GM12878 (cell line): Measurements from ENCODE around the gene CORO1C. TPM values are rescaled to one million over a fixed set of nuclear protein-coding genes. Genes with fewer than 3 reads are reported as not detected.

Source experiments
- BHLHE40 ChIP-seq, 2 experiments: fragments of 450-650 bp in 1 of 2; IDR thresholded peaks; 2 replicates each; pipeline ENCODE4 v1.6.1; 2011 to 2017; ENCODE audit warnings: low read depth in 2 of 2, borderline replicate concordance in 1 of 2, improper control_type of control experiment in 1 of 2, low read length in 1 of 2, mild to moderate bottlenecking in 1 of 2
- CEBPB ChIP-seq, 2 experiments: fragments of 150-350 bp in 1 of 2; IDR thresholded peaks; 2 replicates each; pipeline ENCODE4 v1.6.1; 2012 to 2014; ENCODE audit warnings: low read depth in 2 of 2, low read length in 2 of 2, borderline replicate concordance in 1 of 2, inconsistent platforms in 1 of 2
- CHD1 ChIP-seq: IDR thresholded peaks from 2 replicates; pipeline ENCODE4 v1.6.1; 2012; ENCODE audit warnings: low read depth, low read length, improper control_type of control experiment
- DPF2 ChIP-seq: fragments of 450-650 bp; IDR thresholded peaks from 2 replicates; pipeline ENCODE4 v1.6.1; 2017; ENCODE audit warnings: mild to moderate bottlenecking
- EED ChIP-seq: sonication (generic); IDR thresholded peaks from 2 replicates; pipeline ENCODE4 v1.6.1; 2016; ENCODE audit warnings: antibody characterized with exemption, low read depth
- EP300 ChIP-seq, 2 experiments: fragments of 150-350 bp in 1 of 2; IDR thresholded peaks; 2 replicates each; pipeline ENCODE4 v1.6.1; 2011 to 2012; ENCODE audit warnings: low read depth in 2 of 2, low read length in 2 of 2, borderline replicate concordance in 1 of 2, improper control_type of control experiment in 1 of 2, inconsistent platforms in 1 of 2; ENCODE audit not compliant: control insufficient read depth in 1 of 2
- ETV6 ChIP-seq, 2 experiments: fragments of 450-650 bp in 1 of 2; IDR thresholded peaks in 1 of 2; conservative IDR thresholded peaks in 1 of 2; 2 replicates each; pipeline ENCODE4 v1.6.1; 2014; ENCODE audit warnings: antibody characterized with exemption in 1 of 2, borderline replicate concordance in 1 of 2, low read depth in 1 of 2, mild to moderate bottlenecking in 1 of 2, moderate library complexity in 1 of 2
- GATAD2B ChIP-seq: fragments of 450-650 bp; conservative IDR thresholded peaks from 2 replicates; pipeline ENCODE4 v1.6.1; 2017; ENCODE audit warnings: low read depth, mild to moderate bottlenecking, moderate library complexity
- IKZF2 ChIP-seq, 2 experiments: fragments of 450-650 bp; IDR thresholded peaks; 2 replicates each; pipeline ENCODE4 v1.6.1; 2017; ENCODE audit warnings: mild to moderate bottlenecking in 2 of 2, moderate library complexity in 2 of 2
- LARP7 ChIP-seq: fragments of 450-650 bp; IDR thresholded peaks from 2 replicates; pipeline ENCODE4 v1.6.1; 2017; ENCODE audit warnings: mild to moderate bottlenecking
- NFIC ChIP-seq: IDR thresholded peaks from 2 replicates; pipeline ENCODE4 v1.6.1; 2012; ENCODE audit warnings: low read depth, mild to moderate bottlenecking, inconsistent platforms, low read length, moderate library complexity
- NFYB ChIP-seq: IDR thresholded peaks from 2 replicates; pipeline ENCODE4 v1.6.1; 2011; ENCODE audit warnings: low read depth, mild to moderate bottlenecking, low read length, improper control_type of control experiment, moderate library complexity; ENCODE audit not compliant: insufficient read depth
- POLR2A ChIP-seq: IDR thresholded peaks from 2 replicates; pipeline ENCODE4 v1.6.1; 2011; ENCODE audit warnings: low read depth, mild to moderate bottlenecking, low read length
- RAD51 ChIP-seq: fragments of 450-650 bp; IDR thresholded peaks from 2 replicates; pipeline ENCODE4 v1.6.1; 2016; ENCODE audit warnings: moderate library complexity, mild to moderate bottlenecking, inconsistent platforms
- RBBP5 ChIP-seq: fragments of 200-600 bp; sonication (generic); conservative IDR thresholded peaks from 2 replicates; pipeline ENCODE4 v1.6.1; 2016
- RFX5 ChIP-seq: IDR thresholded peaks from 2 replicates; pipeline ENCODE4 v1.6.1; 2011; ENCODE audit warnings: low read depth, low read length, improper control_type of control experiment
- RUNX3 ChIP-seq: IDR thresholded peaks from 2 replicates; pipeline ENCODE4 v1.6.1; 2012; ENCODE audit warnings: low read length, inconsistent platforms
- SIX5 ChIP-seq: IDR thresholded peaks from 2 replicates; pipeline ENCODE4 v1.6.1; 2011; ENCODE audit warnings: mild to moderate bottlenecking, low read depth, low read length, moderate library complexity; ENCODE audit not compliant: severe bottlenecking
- SMARCA5 ChIP-seq: fragments of 450-650 bp; IDR thresholded peaks from 2 replicates; pipeline ENCODE4 v1.6.1; 2017; ENCODE audit warnings: mild to moderate bottlenecking
- SREBF2 ChIP-seq: IDR thresholded peaks from 2 replicates; pipeline ENCODE4 v1.6.1; 2012; ENCODE audit warnings: mild to moderate bottlenecking, low read length
- ZZZ3 ChIP-seq: IDR thresholded peaks from 2 replicates; pipeline ENCODE4 v1.6.1; 2011; ENCODE audit warnings: low read depth; ENCODE audit not compliant: control insufficient read depth, insufficient read length
- polyA plus RNA-seq, 11 experiments: library from polyadenylated mRNA; depleted of rRNA in 4 of 11; unstranded in 6 of 11; stranded (reverse) in 5 of 11; fragments of >200 nt; fragmentation: Nextera tagmentation in 4 of 11; fragmentation: Illumina TruSeq in 1 of 11; extraction: Ambion mirVana in 4 of 11; extraction: Trizol in 1 of 11; gene quantifications; 1 replicate in 1 of 11; 2 replicates in 10 of 11; pipeline versions ENCODE4 v1.2.1 to v1.2.3, GENCODE V29; 2011 to 2016; ENCODE audit warnings: inconsistent platforms in 2 of 11, missing spikeins in 2 of 11, low read depth in 1 of 11
- total RNA-seq, 4 experiments: library from RNA; depleted of rRNA in 3 of 4; stranded (reverse); fragments of >200 nt in 3 of 4; fragmentation: Illumina TruSeq in 1 of 4; extraction: Trizol in 1 of 4; gene quantifications; 2 replicates each; pipeline versions ENCODE4 v1.2.1 to v1.2.3, GENCODE V29; 2013 to 2021
- TF ChIP-seq, protein P1 (sequence below): IDR thresholded peaks from 2 replicates; pipeline ENCODE4 v1.6.1; 2011; ENCODE audit warnings: low read depth, low read length, improper control_type of control experiment, borderline replicate concordance
- TF ChIP-seq, protein P2 (sequence below): fragments of 450-650 bp; IDR thresholded peaks from 2 replicates; pipeline ENCODE4 v1.6.1; 2016; ENCODE audit warnings: mild to moderate bottlenecking
- TF ChIP-seq, protein P3 (sequence below), 3 experiments: IDR thresholded peaks in 2 of 3; conservative IDR thresholded peaks in 1 of 3; 2 replicates each; pipeline ENCODE4 v1.5.1; 2011; ENCODE audit warnings: low read depth in 3 of 3, low read length in 3 of 3, mild to moderate bottlenecking in 3 of 3, control low read depth in 2 of 3, moderate library complexity in 2 of 3, inconsistent platforms in 1 of 3, mixed read lengths in 1 of 3; ENCODE audit not compliant: control insufficient read depth in 2 of 3, insufficient read depth in 1 of 3; ENCODE audit errors: extremely low read depth in 1 of 3
- TF ChIP-seq, protein P4 (sequence below): IDR thresholded peaks from 2 replicates; pipeline ENCODE4 v1.6.1; 2011; ENCODE audit warnings: borderline replicate concordance, low read depth, mild to moderate bottlenecking, moderate library complexity, mixed read lengths, low read length; ENCODE audit not compliant: insufficient read depth; ENCODE audit errors: extremely low read length

CORO1C gene
- total and polyA plus RNA-seq, 10 of the 15 experiments (the other 5 are each of a cell fraction or from before 2014, with no cell fraction given) = 52.7 to 254 (median 171) TPM

DNA sequence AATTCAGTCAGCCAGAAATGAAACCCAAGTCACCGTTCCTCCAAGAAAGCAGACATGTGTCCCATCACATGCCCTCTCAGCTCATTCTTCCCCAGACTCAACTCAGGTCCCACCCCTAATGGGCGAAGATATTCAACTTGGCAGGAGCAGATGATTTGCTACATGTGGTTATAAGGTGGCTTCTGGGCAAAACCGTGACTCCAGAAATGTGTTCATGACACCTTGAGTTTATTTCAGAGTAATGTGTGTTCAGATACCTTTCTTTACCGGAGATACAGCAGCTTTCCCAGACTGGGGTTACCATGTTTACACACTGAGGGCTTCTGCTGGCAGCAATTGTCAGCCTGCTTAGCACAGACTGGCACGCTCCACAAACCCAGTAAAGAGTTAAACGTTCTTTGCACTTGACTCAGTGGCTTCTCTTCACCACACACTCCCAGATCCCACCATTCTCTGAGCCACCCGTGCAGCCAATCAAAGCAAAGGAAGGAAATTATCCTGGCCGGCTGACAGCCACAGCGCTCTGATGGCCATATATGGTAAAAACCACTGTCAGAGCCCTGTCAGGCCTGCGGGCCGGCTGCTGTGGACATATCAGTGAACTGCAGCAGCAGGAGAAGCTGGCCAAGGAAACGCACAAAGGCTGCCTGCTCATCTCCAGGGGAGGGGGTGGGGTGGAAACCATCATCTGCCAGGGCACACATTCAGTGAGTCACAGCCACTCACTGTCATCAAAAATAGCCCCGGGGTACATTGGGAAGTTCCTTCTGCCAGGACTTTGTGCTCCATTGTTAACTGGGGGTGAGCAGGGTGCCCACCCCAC, 39.9 kb downstream of the CORO1C start (continued):
- no peak for TF ChIP-seq SIX5
- 0 out of 4 replicates have a peak, but pooled peaks of 1 of the 2 experiments have one; percentile 29 for TF ChIP-seq EP300 (IDR thresholded peaks at IDR 0.05; ENCODE audit: borderline replicate concordance in 1 of 2, control insufficient read depth in 1 of 2, low read depth in 2 of 2, low read length in 2 of 2)
- TF ChIP-seq RFX5 = no peak
- peak; percentile 56 for TF ChIP-seq RUNX3
- TF ChIP-seq, protein P1, sequence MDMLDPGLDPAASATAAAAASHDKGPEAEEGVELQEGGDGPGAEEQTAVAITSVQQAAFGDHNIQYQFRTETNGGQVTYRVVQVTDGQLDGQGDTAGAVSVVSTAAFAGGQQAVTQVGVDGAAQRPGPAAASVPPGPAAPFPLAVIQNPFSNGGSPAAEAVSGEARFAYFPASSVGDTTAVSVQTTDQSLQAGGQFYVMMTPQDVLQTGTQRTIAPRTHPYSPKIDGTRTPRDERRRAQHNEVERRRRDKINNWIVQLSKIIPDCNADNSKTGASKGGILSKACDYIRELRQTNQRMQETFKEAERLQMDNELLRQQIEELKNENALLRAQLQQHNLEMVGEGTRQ = no peak; the same call in 1 of the 2 replicates
- peak; percentile 40; the same call in 1 of the 2 replicates for TF ChIP-seq NFYB
- TF ChIP-seq NFIC = no peak
- peak; percentile 21; the same call in 1 of the 2 replicates for TF ChIP-seq GATAD2B
- no peak for TF ChIP-seq SREBF2
- TF ChIP-seq BHLHE40 (IDR thresholded peaks at IDR 0.05; ENCODE audit: borderline replicate concordance in 1 of 2, low read depth in 2 of 2, low read length in 1 of 2) = no peak
- peak; percentile 52 for TF ChIP-seq EED
- no peak for TF ChIP-seq ZZZ3
- TF ChIP-seq, protein P2, sequence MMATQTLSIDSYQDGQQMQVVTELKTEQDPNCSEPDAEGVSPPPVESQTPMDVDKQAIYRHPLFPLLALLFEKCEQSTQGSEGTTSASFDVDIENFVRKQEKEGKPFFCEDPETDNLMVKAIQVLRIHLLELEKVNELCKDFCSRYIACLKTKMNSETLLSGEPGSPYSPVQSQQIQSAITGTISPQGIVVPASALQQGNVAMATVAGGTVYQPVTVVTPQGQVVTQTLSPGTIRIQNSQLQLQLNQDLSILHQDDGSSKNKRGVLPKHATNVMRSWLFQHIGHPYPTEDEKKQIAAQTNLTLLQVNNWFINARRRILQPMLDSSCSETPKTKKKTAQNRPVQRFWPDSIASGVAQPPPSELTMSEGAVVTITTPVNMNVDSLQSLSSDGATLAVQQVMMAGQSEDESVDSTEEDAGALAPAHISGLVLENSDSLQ = peak; percentile 84
- TF ChIP-seq, protein P3, sequence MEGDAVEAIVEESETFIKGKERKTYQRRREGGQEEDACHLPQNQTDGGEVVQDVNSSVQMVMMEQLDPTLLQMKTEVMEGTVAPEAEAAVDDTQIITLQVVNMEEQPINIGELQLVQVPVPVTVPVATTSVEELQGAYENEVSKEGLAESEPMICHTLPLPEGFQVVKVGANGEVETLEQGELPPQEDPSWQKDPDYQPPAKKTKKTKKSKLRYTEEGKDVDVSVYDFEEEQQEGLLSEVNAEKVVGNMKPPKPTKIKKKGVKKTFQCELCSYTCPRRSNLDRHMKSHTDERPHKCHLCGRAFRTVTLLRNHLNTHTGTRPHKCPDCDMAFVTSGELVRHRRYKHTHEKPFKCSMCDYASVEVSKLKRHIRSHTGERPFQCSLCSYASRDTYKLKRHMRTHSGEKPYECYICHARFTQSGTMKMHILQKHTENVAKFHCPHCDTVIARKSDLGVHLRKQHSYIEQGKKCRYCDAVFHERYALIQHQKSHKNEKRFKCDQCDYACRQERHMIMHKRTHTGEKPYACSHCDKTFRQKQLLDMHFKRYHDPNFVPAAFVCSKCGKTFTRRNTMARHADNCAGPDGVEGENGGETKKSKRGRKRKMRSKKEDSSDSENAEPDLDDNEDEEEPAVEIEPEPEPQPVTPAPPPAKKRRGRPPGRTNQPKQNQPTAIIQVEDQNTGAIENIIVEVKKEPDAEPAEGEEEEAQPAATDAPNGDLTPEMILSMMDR (IDR thresholded peaks at IDR 0.05 in 2 of 3, conservative IDR thresholded peaks at IDR 0.05 in 1 of 3; ENCODE audit: control insufficient read depth in 2 of 3, extremely low read depth in 1 of 3, insufficient read depth in 1 of 3, low read depth in 3 of 3, low read length in 3 of 3) = peak in 2 of 3 experiments; percentile 24 to 37; a peak in 2 of 6 replicates
- TF ChIP-seq ETV6 (conservative IDR thresholded peaks at IDR 0.05 in 1 of 2, IDR thresholded peaks at IDR 0.05 in 1 of 2; ENCODE audit: borderline replicate concordance in 1 of 2, low read depth in 1 of 2) = 0 out of 4 replicates have a peak, but pooled peaks of 1 of the 2 experiments have one; percentile 17
- TF ChIP-seq RBBP5 = no peak
- TF ChIP-seq SMARCA5 = 0 out of 2 replicates have a peak, but pooled peaks have one; percentile 19
- peak; percentile 89 for TF ChIP-seq RAD51
- TF ChIP-seq IKZF2 (IDR thresholded peaks at IDR 0.05) = peak in 1 of 2 experiments; percentile 40; a peak in 2 of 4 replicates
- peak; percentile 72; the same call in 1 of the 2 replicates for TF ChIP-seq DPF2
- TF ChIP-seq, protein P4, sequence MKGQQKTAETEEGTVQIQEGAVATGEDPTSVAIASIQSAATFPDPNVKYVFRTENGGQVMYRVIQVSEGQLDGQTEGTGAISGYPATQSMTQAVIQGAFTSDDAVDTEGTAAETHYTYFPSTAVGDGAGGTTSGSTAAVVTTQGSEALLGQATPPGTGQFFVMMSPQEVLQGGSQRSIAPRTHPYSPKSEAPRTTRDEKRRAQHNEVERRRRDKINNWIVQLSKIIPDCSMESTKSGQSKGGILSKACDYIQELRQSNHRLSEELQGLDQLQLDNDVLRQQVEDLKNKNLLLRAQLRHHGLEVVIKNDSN = peak; percentile 31
- no peak for TF ChIP-seq CHD1
- TF ChIP-seq POLR2A = peak; percentile 27; the same call in 1 of the 2 replicates
- TF ChIP-seq CEBPB (IDR thresholded peaks at IDR 0.05; ENCODE audit: borderline replicate concordance in 1 of 2, low read depth in 2 of 2, low read length in 2 of 2) = no peak
- peak; percentile 19; the same call in 1 of the 2 replicates for TF ChIP-seq LARP7
